Peyer's patch (tissue), 4 donors: ENCODE data around the gene TEX35.

Experiments
- POLR2A ChIP-seq, 2 donors: fragments of 450-650 bp; IDR thresholded peaks; one replicate each; pipeline ENCODE4 v1.5.1; 2017; ENCODE audit warnings: antibody characterized with exemption in 2 of 2, mild to moderate bottlenecking in 2 of 2, moderate library complexity in 2 of 2
- TF ChIP-seq, protein P1 (sequence below), 6 experiments: fragments of 450-650 bp in 4 of 6; fragments of 200-600 bp in 2 of 6; sonication (generic) in 1 of 6; IDR thresholded peaks; one replicate each; pipeline ENCODE4 v1.5.1; 2017 to 2019; ENCODE audit warnings: antibody characterized with exemption in 6 of 6, mild to moderate bottlenecking in 3 of 6, moderate library complexity in 1 of 6

- TF ChIP-seq, protein P1, sequence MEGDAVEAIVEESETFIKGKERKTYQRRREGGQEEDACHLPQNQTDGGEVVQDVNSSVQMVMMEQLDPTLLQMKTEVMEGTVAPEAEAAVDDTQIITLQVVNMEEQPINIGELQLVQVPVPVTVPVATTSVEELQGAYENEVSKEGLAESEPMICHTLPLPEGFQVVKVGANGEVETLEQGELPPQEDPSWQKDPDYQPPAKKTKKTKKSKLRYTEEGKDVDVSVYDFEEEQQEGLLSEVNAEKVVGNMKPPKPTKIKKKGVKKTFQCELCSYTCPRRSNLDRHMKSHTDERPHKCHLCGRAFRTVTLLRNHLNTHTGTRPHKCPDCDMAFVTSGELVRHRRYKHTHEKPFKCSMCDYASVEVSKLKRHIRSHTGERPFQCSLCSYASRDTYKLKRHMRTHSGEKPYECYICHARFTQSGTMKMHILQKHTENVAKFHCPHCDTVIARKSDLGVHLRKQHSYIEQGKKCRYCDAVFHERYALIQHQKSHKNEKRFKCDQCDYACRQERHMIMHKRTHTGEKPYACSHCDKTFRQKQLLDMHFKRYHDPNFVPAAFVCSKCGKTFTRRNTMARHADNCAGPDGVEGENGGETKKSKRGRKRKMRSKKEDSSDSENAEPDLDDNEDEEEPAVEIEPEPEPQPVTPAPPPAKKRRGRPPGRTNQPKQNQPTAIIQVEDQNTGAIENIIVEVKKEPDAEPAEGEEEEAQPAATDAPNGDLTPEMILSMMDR (IDR thresholded peaks at IDR 0.05): no peak
- TF ChIP-seq POLR2A (IDR thresholded peaks at IDR 0.05): no peak
Observed at GRCh38 chr1:178494569-178494971, 18.3 kb upstream of the TEX35 start.
